Measurements from ENCODE around the gene GRIN3B.

GRIN3B gene

GRCh38 chr19:1008268-1009040 is 8.2 kb downstream of the GRIN3B start:
- no peak for DNase-seq (ENCODE audit: low read depth)
- no peak for TF ChIP-seq CTCF (IDR thresholded peaks at IDR 0.05; ENCODE audit: insufficient read depth, low read depth, low read length, missing control alignments)
- H3K4me3 ChIP-seq (ENCODE audit: low read length), result no peak overlapping the region

GRCh38 chr19:1009041-1009980 is 9.1 kb downstream of the GRIN3B start:
- no peak for TF ChIP-seq CTCF (IDR thresholded peaks at IDR 0.05; ENCODE audit: insufficient read depth, low read depth, low read length, missing control alignments)
- no peak for DNase-seq (ENCODE audit: low read depth)
- H3K4me3 ChIP-seq (ENCODE audit: low read length), result no peak overlapping the region

GRCh38 chr19:1009981-1010538 is 9.8 kb downstream of the GRIN3B start:
- no peak overlapping the region for H3K4me3 ChIP-seq (ENCODE audit: low read length)
- no peak for TF ChIP-seq CTCF (IDR thresholded peaks at IDR 0.05; ENCODE audit: insufficient read depth, low read depth, low read length, missing control alignments)
- DNase-seq (ENCODE audit: low read depth), result no peak

GRCh38 chr19:1010586-1011510 is 10.6 kb downstream of the GRIN3B start:
- no peak for DNase-seq (ENCODE audit: low read depth)
- no peak overlapping the region for H3K4me3 ChIP-seq (ENCODE audit: low read length)
- TF ChIP-seq CTCF (IDR thresholded peaks at IDR 0.05; ENCODE audit: insufficient read depth, low read depth, low read length, missing control alignments), result no peak

GRCh38 chr19:1011831-1012333 is 11.7 kb downstream of the GRIN3B start:
- no peak for TF ChIP-seq CTCF (IDR thresholded peaks at IDR 0.05; ENCODE audit: insufficient read depth, low read depth, low read length, missing control alignments)
- DNase-seq (ENCODE audit: low read depth), result no peak
- no peak overlapping the region for H3K4me3 ChIP-seq (ENCODE audit: low read length)

- no peak overlapping the region for H3K4me3 ChIP-seq (ENCODE audit: low read length)
- DNase-seq (ENCODE audit: low read depth), result no peak
- TF ChIP-seq CTCF (IDR thresholded peaks at IDR 0.05; ENCODE audit: insufficient read depth, low read depth, low read length, missing control alignments), result no peak
These were observed 12.1 kb downstream of the GRIN3B start for GRCh38 chr19:1012334-1012733.
